Upper lobe of right lung (tissue), 1 donor: ENCODE results near the gene C4BPB. TPM values are rescaled to one million over a fixed set of nuclear protein-coding genes. Genes with fewer than 3 reads are reported as not detected.
A peak's percentile ranks its signal among the peaks of the same experiment; 100 is the strongest.

Source experiments
- ATAC-seq: fragments of 200-7000 bp; cut with Tn5 transposase; one replicate; pipeline ENCODE4 v1.9.1; 2020; ENCODE audit warnings: mild to moderate bottlenecking, moderate library complexity
- DNase-seq: peaks from one replicate; pipeline ENCODE4 v3.0.0-alpha.2; 2020
- H3K27ac ChIP-seq: fragments of 200-600 bp; one replicate; pipeline ENCODE4 v1.8.0; 2022
- H3K27me3 ChIP-seq: fragments of 200-600 bp; one replicate; pipeline ENCODE4 v1.8.0; 2022; ENCODE audit warnings: mild to moderate bottlenecking
- H3K36me3 ChIP-seq: fragments of 200-600 bp; one replicate; pipeline ENCODE4 v1.8.0; 2022
- H3K4me1 ChIP-seq: fragments of 200-600 bp; one replicate; pipeline ENCODE4 v1.8.0; 2022
- H3K4me3 ChIP-seq: fragments of 200-600 bp; one replicate; pipeline ENCODE4 v1.8.0; 2022; ENCODE audit warnings: mild to moderate bottlenecking
- H3K9me3 ChIP-seq: fragments of 200-600 bp; one replicate; pipeline ENCODE4 v1.8.0; 2022
- intact Hi-C: fragments of 100-400 bp; cut with DNase I; formaldehyde crosslinking; loops from one replicate; pipeline ENCODE4 v1.11.0; 2022
- total RNA-seq: library from RNA; stranded (reverse); fragmentation: NEBNext Ultra II Directional; extraction: Animal tissue kit (Norgen Biotek cat#: 25700); gene quantifications from one replicate; pipeline ENCODE4 v1.2.1, GENCODE V29; 2021
- TF ChIP-seq, protein P1 (sequence below): fragments of 200-600 bp; IDR thresholded peaks from one replicate; pipeline ENCODE4 v1.8.0; 2022; ENCODE audit warnings: antibody characterized with exemption
- donor health status: DM: no; HTN: yes; CAD: no; lungs with severe emphysema.

C4BPB gene
- total RNA-seq, 1 donor from 2014 or later = 6.6 TPM

DNA sequence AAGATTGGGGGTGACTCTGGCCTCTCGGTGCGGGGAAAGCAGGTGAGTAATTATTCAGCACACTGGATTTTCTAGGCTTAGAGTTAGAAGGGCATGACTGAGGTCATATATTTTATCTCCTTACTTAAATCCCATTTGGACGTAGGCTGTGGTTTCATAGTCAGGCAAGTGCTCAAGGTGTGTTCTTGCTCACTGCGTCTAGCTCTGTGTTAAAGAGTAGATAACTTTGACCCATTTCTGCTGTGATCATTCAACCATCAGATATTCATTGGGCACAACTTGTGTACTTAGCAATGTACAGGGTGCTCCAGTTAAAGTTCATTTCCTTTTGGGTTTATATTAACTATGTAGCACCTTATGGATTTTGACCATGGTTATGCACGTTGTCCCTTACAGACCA is 21.0 kb upstream of the C4BPB start:
- H3K36me3 ChIP-seq = peaks cover 81% of the 10 kb centered on the region
- H3K27ac ChIP-seq = no peak overlapping the region
- TF ChIP-seq, protein P1, sequence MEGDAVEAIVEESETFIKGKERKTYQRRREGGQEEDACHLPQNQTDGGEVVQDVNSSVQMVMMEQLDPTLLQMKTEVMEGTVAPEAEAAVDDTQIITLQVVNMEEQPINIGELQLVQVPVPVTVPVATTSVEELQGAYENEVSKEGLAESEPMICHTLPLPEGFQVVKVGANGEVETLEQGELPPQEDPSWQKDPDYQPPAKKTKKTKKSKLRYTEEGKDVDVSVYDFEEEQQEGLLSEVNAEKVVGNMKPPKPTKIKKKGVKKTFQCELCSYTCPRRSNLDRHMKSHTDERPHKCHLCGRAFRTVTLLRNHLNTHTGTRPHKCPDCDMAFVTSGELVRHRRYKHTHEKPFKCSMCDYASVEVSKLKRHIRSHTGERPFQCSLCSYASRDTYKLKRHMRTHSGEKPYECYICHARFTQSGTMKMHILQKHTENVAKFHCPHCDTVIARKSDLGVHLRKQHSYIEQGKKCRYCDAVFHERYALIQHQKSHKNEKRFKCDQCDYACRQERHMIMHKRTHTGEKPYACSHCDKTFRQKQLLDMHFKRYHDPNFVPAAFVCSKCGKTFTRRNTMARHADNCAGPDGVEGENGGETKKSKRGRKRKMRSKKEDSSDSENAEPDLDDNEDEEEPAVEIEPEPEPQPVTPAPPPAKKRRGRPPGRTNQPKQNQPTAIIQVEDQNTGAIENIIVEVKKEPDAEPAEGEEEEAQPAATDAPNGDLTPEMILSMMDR = no peak
- peaks cover 4% of the 10 kb centered on the region for H3K4me1 ChIP-seq
- DNase-seq (no peak), ATAC-seq (no peak)
- no peaks in the 10 kb centered on the region for H3K9me3 ChIP-seq
- no peaks in the 10 kb centered on the region for H3K27me3 ChIP-seq
- no peak overlapping the region for H3K4me3 ChIP-seq
- intact Hi-C loops = no loop called here

DNA sequence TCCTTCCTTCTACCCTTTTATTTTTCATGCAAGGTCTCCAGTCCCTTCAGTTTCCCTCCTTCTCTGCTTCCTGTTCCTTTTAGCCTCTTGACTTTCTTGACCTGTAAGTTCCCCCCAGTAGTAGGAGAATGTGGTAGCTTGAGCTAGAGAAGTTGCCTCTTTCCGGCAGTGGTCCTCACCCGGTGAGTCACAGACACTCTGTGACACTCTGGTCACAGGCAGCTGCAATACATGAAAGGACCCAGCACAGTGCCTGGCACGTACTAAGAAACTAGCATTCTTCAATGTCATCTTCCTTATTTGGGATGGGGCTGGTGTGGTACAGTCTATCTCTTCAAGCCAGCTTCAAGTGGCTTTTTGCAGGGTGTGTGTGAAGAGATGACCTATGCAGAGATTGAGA is 19.6 kb upstream of the C4BPB start:
- peak; percentile 42 for ATAC-seq
- Histone ChIP-seq H3K4me1 (peaks cover 4% of the 10 kb centered on the region), H3K27me3 (no peaks in the 10 kb centered on the region), H3K36me3 (peaks cover 74% of the 10 kb centered on the region), H3K27ac (no peak overlapping the region), H3K9me3 (no peaks in the 10 kb centered on the region), H3K4me3 (no peak overlapping the region)
- TF ChIP-seq, protein P1 = no peak
- intact Hi-C loops = no loop called here
- DNase-seq = no peak

DNA sequence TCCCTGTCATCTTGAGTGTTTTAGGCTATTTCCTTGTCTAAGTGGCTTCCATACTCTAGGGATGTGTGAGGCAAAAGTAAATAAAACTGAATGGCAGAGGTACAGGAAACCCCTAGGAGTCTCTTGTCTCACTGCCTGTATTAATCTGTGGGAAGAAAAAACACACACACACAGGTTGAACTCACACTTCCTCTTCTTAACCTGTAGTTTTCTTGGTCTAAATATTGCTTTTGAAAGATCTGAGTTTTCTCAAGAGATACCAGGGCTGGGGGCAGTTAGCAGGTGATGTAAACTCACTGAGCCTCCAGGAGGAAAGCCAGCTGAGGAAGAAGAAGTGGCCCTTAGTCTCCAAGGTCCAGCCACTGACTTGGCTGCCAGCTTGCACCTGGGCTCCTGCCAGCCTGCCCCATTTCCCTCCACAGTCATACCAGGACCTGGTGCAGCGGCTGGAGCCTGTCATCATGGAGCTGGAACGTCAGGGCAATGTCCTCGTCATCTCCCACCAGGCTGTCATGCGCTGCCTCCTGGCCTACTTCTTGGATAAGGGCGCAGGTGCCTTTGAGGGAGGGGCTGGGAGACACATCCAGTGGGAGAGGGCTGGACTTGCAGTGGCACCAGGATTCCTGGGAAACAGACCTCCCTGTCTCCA is 18.7 kb upstream of the C4BPB start:
- Histone ChIP-seq H3K4me3 (no peak overlapping the region), H3K9me3 (no peaks in the 10 kb centered on the region), H3K36me3 (peaks cover 77% of the 10 kb centered on the region), H3K4me1 (peaks cover 7% of the 10 kb centered on the region), H3K27me3 (no peaks in the 10 kb centered on the region), H3K27ac (no peak overlapping the region)
- ATAC-seq (no peak), DNase-seq (no peak)
- TF ChIP-seq, protein P1 = no peak
- intact Hi-C loops = no loop called here

DNA sequence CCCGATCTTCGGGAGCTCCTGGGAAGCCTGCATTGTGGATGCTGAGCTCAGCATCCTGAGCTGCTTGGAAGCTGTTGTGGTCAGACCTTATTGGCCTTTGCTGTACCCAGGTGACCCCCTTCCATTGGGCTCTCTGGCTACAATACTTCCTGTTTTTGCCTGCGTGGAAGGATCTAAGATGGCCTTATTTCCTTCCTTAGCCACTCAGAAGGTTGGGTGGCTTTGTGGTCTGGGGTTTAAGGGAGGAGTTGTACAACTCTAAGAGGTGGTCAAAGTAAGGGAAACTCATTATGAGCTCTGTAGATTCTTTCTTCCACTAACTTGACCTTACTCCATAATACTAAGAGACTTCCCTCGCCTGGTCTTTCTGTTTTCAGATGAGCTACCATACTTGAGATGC is 17.8 kb upstream of the C4BPB start:
- Histone ChIP-seq H3K9me3 (no peaks in the 10 kb centered on the region), H3K27me3 (no peaks in the 10 kb centered on the region), H3K4me3 (no peak overlapping the region), H3K36me3 (peaks cover 74% of the 10 kb centered on the region), H3K27ac (no peak overlapping the region), H3K4me1 (peaks cover 7% of the 10 kb centered on the region)
- peak; percentile 33 for ATAC-seq
- TF ChIP-seq, protein P1 = no peak
- DNase-seq = no peak
- intact Hi-C loops = no loop called here

DNA sequence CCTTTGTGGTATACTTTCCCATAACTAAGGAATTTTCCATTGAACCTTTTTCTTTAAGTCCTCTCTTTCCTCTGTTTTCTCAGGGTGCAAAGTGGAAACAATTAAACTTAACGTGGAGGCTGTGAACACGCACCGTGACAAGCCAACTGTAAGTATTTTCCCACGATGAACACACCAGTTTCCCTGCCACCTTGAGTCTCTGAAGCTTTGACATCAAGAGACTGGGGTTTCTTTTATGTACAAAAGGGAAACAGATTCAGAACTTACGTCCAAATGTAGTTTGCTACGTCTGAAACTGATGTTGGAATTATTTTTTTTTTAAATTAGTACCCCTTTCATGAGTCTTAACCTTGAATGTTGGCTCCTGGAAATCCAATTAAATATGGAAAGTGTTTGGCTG is 17.2 kb upstream of the C4BPB start:
- no peak overlapping the region for H3K27ac ChIP-seq
- DNase-seq (no peak), ATAC-seq (no peak)
- peaks cover 7% of the 10 kb centered on the region for H3K4me1 ChIP-seq
- TF ChIP-seq, protein P1 = no peak
- H3K4me3 ChIP-seq = no peak overlapping the region
- H3K36me3 ChIP-seq = peaks cover 68% of the 10 kb centered on the region
- H3K9me3 ChIP-seq = no peaks in the 10 kb centered on the region
- intact Hi-C loops = no loop called here
- H3K27me3 ChIP-seq = no peaks in the 10 kb centered on the region

DNA sequence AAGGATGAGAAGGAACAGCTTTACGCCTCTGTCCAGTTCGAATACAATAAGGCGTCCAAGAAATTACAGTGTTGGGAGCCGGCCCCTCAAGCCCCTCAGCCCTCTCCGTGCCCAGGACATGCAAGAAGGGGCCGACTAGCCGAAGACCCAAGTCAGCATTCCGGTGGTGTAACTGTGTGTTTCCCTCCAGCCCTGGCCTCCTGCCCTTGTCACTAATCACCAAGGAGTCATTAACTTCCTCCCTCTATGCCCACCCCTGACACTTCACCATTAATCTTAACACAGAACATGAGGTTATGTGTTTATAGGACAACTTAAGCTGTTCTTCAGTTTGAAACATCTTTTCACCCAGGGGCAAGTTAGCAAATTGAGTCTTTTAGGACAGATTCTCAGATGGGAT is 16.4 kb upstream of the C4BPB start:
- ATAC-seq (no peak), DNase-seq (no peak)
- no peak overlapping the region for H3K4me3 ChIP-seq
- H3K4me1 ChIP-seq = peaks cover 7% of the 10 kb centered on the region
- no peak overlapping the region for H3K27ac ChIP-seq
- H3K27me3 ChIP-seq = no peaks in the 10 kb centered on the region
- H3K36me3 ChIP-seq = peaks cover 61% of the 10 kb centered on the region
- intact Hi-C loops = no loop called here
- TF ChIP-seq, protein P1 = no peak
- H3K9me3 ChIP-seq = no peaks in the 10 kb centered on the region
